Activated naive CD8-positive, alpha-beta T cell treated with anti-CD3 and anti-CD28 coated beads for 36 hours (primary cell): ENCODE results near the gene SYCP2. TPM values are rescaled to one million over a fixed set of nuclear protein-coding genes. Genes with fewer than 3 reads are reported as not detected.
"Not testable (repeated sequence)": the region's sequence is repeated elsewhere in the genome, so short reads cannot be mapped to it uniquely, and the experiment has no call there.

Experiments
- DNase-seq: peaks from one replicate; pipeline ENCODE4 v3.0.0; 2021
- H3K27ac Mint-ChIP-seq: one replicate; pipeline ENCODE4 v1.8.0; 2022; ENCODE audit warnings: mild to moderate bottlenecking, moderate library complexity, mixed read lengths
- H3K27me3 Mint-ChIP-seq: one replicate; pipeline ENCODE4 v1.8.0; 2022; ENCODE audit warnings: mild to moderate bottlenecking, mixed read lengths
- H3K36me3 Mint-ChIP-seq: one replicate; pipeline ENCODE4 v1.8.0; 2021; ENCODE audit warnings: mild to moderate bottlenecking, mixed read lengths
- H3K4me1 Mint-ChIP-seq: one replicate; pipeline ENCODE4 v1.8.0; 2021; ENCODE audit warnings: mixed read lengths
- H3K4me3 Mint-ChIP-seq: one replicate; pipeline ENCODE4 v1.8.0; 2022; ENCODE audit warnings: mild to moderate bottlenecking, moderate library complexity, mixed read lengths
- H3K9me3 Mint-ChIP-seq: one replicate; pipeline ENCODE4 v1.8.0; 2022; ENCODE audit warnings: mixed read lengths
- total RNA-seq, 2 experiments: library from RNA; stranded (reverse); gene quantifications; one replicate each; pipeline ENCODE4 v1.2.3, GENCODE V29; 2021

Gene SYCP2, protein sequence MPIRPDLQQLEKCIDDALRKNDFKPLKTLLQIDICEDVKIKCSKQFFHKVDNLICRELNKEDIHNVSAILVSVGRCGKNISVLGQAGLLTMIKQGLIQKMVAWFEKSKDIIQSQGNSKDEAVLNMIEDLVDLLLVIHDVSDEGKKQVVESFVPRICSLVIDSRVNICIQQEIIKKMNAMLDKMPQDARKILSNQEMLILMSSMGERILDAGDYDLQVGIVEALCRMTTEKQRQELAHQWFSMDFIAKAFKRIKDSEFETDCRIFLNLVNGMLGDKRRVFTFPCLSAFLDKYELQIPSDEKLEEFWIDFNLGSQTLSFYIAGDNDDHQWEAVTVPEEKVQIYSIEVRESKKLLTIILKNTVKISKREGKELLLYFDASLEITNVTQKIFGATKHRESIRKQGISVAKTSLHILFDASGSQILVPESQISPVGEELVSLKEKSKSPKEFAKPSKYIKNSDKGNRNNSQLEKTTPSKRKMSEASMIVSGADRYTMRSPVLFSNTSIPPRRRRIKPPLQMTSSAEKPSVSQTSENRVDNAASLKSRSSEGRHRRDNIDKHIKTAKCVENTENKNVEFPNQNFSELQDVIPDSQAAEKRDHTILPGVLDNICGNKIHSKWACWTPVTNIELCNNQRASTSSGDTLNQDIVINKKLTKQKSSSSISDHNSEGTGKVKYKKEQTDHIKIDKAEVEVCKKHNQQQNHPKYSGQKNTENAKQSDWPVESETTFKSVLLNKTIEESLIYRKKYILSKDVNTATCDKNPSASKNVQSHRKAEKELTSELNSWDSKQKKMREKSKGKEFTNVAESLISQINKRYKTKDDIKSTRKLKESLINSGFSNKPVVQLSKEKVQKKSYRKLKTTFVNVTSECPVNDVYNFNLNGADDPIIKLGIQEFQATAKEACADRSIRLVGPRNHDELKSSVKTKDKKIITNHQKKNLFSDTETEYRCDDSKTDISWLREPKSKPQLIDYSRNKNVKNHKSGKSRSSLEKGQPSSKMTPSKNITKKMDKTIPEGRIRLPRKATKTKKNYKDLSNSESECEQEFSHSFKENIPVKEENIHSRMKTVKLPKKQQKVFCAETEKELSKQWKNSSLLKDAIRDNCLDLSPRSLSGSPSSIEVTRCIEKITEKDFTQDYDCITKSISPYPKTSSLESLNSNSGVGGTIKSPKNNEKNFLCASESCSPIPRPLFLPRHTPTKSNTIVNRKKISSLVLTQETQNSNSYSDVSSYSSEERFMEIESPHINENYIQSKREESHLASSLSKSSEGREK (N-terminal part only)
- total RNA-seq, result 1 to 10 TPM; 2.9 to 3.2 TPM

- no peaks in the 10 kb centered on the region for H3K9me3 Mint-ChIP-seq
- DNase-seq, result peak; percentile 69
- H3K27ac Mint-ChIP-seq, result peak within 1 kb of the TSS; percentile 75
- peaks cover 34% of the 10 kb centered on the region for H3K4me1 Mint-ChIP-seq
- peak within 1 kb of the TSS; percentile 73 for H3K4me3 Mint-ChIP-seq
- H3K36me3 Mint-ChIP-seq, result peaks cover 5% of the 10 kb centered on the region
- no peaks in the 10 kb centered on the region for H3K27me3 Mint-ChIP-seq
Observed at GRCh38 chr20:59933296-59933848, at the start of gene SYCP2. Gene SYCP2, minus strand, starts transcription at chr20:59933637. Its CDS starts 11,224 bp downstream, at chr20:59922413.

- Mint-ChIP-seq H3K27me3 (no peaks in the 10 kb centered on the region), H3K4me1 (no peaks in the 10 kb centered on the region), H3K27ac (no peak overlapping the region), H3K9me3 (peaks cover 3% of the 10 kb centered on the region), H3K4me3 (no peak overlapping the region), H3K36me3 (peaks cover 6% of the 10 kb centered on the region)
- DNase-seq, result no peak
Observed at GRCh38 chr20:59983076-59983475, 49.6 kb upstream of the SYCP2 start.

GRCh38 chr20:59977086-59977485 is 43.6 kb upstream of the SYCP2 start:
- peaks cover 1% of the 10 kb centered on the region for H3K9me3 Mint-ChIP-seq
- DNase-seq, result no peak
- no peaks in the 10 kb centered on the region for H3K27me3 Mint-ChIP-seq
- no peak overlapping the region for H3K27ac Mint-ChIP-seq
- H3K4me3 Mint-ChIP-seq, result no peak overlapping the region
- H3K4me1 Mint-ChIP-seq, result no peaks in the 10 kb centered on the region
- peaks cover 10% of the 10 kb centered on the region for H3K36me3 Mint-ChIP-seq

DNA sequence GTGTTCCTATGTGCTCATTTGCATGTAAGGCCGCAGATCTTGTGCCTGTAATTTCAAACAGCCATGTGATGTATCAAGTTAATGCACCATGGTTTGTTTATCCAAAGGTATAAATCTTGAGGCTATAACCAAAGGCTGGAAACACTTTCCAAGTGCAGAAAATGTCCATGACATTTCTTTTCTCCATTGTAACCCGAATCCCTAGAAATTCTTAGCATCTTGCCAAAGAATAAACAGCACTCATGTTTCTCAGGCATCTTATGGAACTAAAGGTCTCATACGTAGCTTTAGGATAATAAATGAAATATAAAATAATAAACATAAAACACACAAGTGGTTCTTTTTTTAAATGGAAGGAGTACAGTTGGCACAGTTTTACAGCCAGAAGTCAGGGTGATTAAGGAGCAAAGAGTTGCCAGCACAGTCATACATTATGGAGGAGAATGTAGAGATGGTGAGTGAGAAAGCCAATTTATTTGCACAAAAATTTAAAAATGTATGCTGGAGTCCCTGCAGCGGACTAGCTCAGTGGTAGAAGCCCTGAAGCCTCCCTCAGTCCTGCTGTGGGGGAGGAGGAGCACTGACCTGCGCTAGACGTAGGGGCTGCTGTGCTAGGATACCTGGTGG is 42.8 kb upstream of the SYCP2 start:
- no peak for DNase-seq
- H3K27ac Mint-ChIP-seq, result no peak overlapping the region
- no peaks in the 10 kb centered on the region for H3K27me3 Mint-ChIP-seq
- no peak overlapping the region for H3K4me3 Mint-ChIP-seq
- no peaks in the 10 kb centered on the region for H3K4me1 Mint-ChIP-seq
- peaks cover 11% of the 10 kb centered on the region for H3K36me3 Mint-ChIP-seq
- H3K9me3 Mint-ChIP-seq, result no peaks in the 10 kb centered on the region

- no peak for DNase-seq
- Mint-ChIP-seq H3K4me3 (no peak overlapping the region), H3K4me1 (no peaks in the 10 kb centered on the region), H3K36me3 (peaks cover 9% of the 10 kb centered on the region), H3K27ac (no peak overlapping the region), H3K9me3 (no peaks in the 10 kb centered on the region), H3K27me3 (no peaks in the 10 kb centered on the region)
Observed at GRCh38 chr20:59972037-59972801, 38.8 kb upstream of the SYCP2 start.

- no peak overlapping the region for H3K4me3 Mint-ChIP-seq
Observed at GRCh38 chr20:59971428-59971827, 38.0 kb upstream of the SYCP2 start.

GRCh38 chr20:59966428-59966827 is 33.0 kb upstream of the SYCP2 start:
- Mint-ChIP-seq H3K27me3 (no peaks in the 10 kb centered on the region), H3K36me3 (no peaks in the 10 kb centered on the region)

More at GRCh38 chr20:59971428-59971827, 38.0 kb upstream of the SYCP2 start:
- H3K36me3 Mint-ChIP-seq, result peaks cover 9% of the 10 kb centered on the region
- H3K27ac Mint-ChIP-seq, result no peak overlapping the region
- no peaks in the 10 kb centered on the region for H3K27me3 Mint-ChIP-seq
- H3K9me3 Mint-ChIP-seq, result no peaks in the 10 kb centered on the region
- H3K4me1 Mint-ChIP-seq, result no peaks in the 10 kb centered on the region
- DNase-seq, result no peak

GRCh38 chr20:59962155-59962554 is 28.7 kb upstream of the SYCP2 start:
- Mint-ChIP-seq H3K4me3 (no peak overlapping the region), H3K27me3 (no peaks in the 10 kb centered on the region), H3K27ac (no peak overlapping the region), H3K36me3 (no peaks in the 10 kb centered on the region), H3K4me1 (no peaks in the 10 kb centered on the region), H3K9me3 (no peaks in the 10 kb centered on the region)
- DNase-seq, result no peak

More at GRCh38 chr20:59966428-59966827, 33.0 kb upstream of the SYCP2 start:
- H3K4me1 Mint-ChIP-seq, result no peaks in the 10 kb centered on the region
- H3K9me3 Mint-ChIP-seq, result no peaks in the 10 kb centered on the region
- H3K4me3 Mint-ChIP-seq, result no peak overlapping the region
- DNase-seq, result no peak
- no peak overlapping the region for H3K27ac Mint-ChIP-seq

DNA sequence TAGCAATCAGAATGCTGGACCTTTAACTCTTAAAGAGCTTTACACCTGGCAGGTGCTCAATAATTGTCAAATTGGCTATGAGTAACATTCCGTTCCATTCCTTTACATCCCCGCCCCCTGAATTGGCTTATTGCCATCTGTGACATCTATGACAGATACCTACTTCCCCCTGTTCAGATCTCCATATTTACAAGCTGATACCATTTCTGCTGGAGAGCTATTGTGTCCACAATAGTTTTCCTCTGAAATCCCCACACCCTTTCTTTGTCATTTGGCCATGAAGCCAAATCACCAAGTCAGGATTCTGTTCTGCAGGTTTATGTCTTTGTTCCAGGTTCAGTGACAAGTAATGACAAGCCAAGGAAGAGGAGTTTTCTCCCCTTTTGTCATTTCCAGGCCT is 28.0 kb upstream of the SYCP2 start:
- H3K27me3 Mint-ChIP-seq, result no peaks in the 10 kb centered on the region
- H3K4me3 Mint-ChIP-seq, result no peak overlapping the region
- DNase-seq, result no peak
- H3K36me3 Mint-ChIP-seq, result no peaks in the 10 kb centered on the region
- no peak overlapping the region for H3K27ac Mint-ChIP-seq
- H3K9me3 Mint-ChIP-seq, result no peaks in the 10 kb centered on the region
- no peaks in the 10 kb centered on the region for H3K4me1 Mint-ChIP-seq

DNA sequence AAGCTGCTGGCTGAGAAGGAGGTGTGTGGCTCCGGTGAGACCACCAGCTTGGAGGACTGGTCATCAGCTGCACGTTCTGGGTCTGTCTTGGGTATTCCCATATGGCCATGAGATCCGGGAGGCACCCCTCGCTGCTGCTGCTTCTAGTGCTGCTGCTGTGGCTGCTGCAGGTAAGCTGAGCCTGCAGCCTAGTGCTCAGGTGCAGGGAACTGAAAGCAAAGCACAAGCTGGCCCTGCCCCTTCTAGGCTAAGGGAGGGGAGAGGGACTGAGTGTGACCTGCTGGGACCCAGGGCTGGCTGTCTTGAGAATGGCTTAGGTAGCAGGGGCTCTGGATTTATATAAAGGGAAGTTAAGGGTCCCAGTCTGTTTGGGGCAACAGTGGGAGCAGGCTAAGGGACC is 25.2 kb upstream of the SYCP2 start:
- Mint-ChIP-seq H3K9me3 (no peaks in the 10 kb centered on the region), H3K4me3 (no peak overlapping the region), H3K27me3 (no peaks in the 10 kb centered on the region), H3K4me1 (no peaks in the 10 kb centered on the region), H3K27ac (no peak overlapping the region), H3K36me3 (no peaks in the 10 kb centered on the region)
- no peak for DNase-seq

- Mint-ChIP-seq H3K9me3 (no peaks in the 10 kb centered on the region), H3K27ac (no peak within 1 kb of the TSS)
- DNase-seq, result no peak
Observed at GRCh38 chr20:59958123-59958522, 24.7 kb upstream of the SYCP2 start, which contains the start of gene CDH26. Gene CDH26, plus strand, starts transcription at chr20:59958423. Its CDS starts 304 bp downstream, at chr20:59958727.

DNA sequence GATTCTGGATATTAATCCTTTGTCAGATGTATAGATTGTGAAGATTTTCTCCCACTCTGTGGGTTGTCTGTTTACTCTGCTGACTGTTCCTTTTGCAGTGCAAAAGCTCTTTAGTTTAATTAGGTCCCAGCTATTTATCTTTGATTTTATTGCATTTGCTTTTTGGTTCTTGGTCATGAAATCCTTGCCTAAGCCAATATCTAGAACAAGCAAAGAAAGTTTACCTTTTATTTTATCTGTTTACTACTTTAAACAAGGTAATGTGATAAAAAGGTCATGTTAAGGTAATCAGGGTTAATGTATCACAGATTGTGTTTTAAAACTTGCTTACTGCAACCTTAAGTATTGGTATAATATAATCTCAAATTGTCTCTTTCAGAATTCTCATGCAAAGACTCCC is 24.1 kb upstream of the SYCP2 start:
- H3K36me3 Mint-ChIP-seq, DNase-seq, H3K27me3 Mint-ChIP-seq, H3K9me3 Mint-ChIP-seq, H3K4me3 Mint-ChIP-seq, H3K27ac Mint-ChIP-seq, H3K4me1 Mint-ChIP-seq: not testable (repeated sequence)

More at GRCh38 chr20:59958123-59958522, 24.7 kb upstream of the SYCP2 start, which contains the start of gene CDH26:
- Mint-ChIP-seq H3K27me3 (no peaks in the 10 kb centered on the region), H3K4me3 (no peak within 1 kb of the TSS), H3K4me1 (no peaks in the 10 kb centered on the region), H3K36me3 (no peaks in the 10 kb centered on the region)

- no peaks in the 10 kb centered on the region for H3K9me3 Mint-ChIP-seq
- H3K27ac Mint-ChIP-seq, result no peak overlapping the region
- H3K4me1 Mint-ChIP-seq, result no peaks in the 10 kb centered on the region
- no peaks in the 10 kb centered on the region for H3K36me3 Mint-ChIP-seq
- no peak for DNase-seq
- H3K4me3 Mint-ChIP-seq, result no peak overlapping the region
- no peaks in the 10 kb centered on the region for H3K27me3 Mint-ChIP-seq
Observed at GRCh38 chr20:59955131-59955796, 21.8 kb upstream of the SYCP2 start.
